Measurements from ENCODE around the gene IPO4. TPM values are rescaled to one million over a fixed set of nuclear protein-coding genes. Genes with fewer than 3 reads are reported as not detected.

IPO4 gene
- total and polyA plus RNA-seq, 2 of the 13 experiments (the other 11 are each of a cell fraction or from before 2014, with no cell fraction given): 39.0 to 179 TPM

- TF ChIP-seq DDIT3 (CRISPR knock-in tag; IDR thresholded peaks at IDR 0.05): peak; percentile 78; the same call in 1 of the 2 replicates
- peak; percentile 91 for TF ChIP-seq ARNTL (CRISPR knock-in tag; IDR thresholded peaks at IDR 0.05)
- TF ChIP-seq ZFYVE20 (CRISPR knock-in tag; IDR thresholded peaks at IDR 0.05; ENCODE audit: borderline replicate concordance, low read depth): peak; percentile 91
- TF ChIP-seq ZEB1 (IDR thresholded peaks at IDR 0.05; ENCODE audit: insufficient replicate concordance, low read depth): no peak
- TF ChIP-seq NFYB (CRISPR knock-in tag; IDR thresholded peaks at IDR 0.05): peak; percentile 62
- TF ChIP-seq ZFX (CRISPR knock-in tag; IDR thresholded peaks at IDR 0.05; ENCODE audit: low read depth): peak; percentile 100
- no peak for TF ChIP-seq ZNF33A (CRISPR knock-in tag; IDR thresholded peaks at IDR 0.05; ENCODE audit: borderline replicate concordance)
- TF ChIP-seq MAF1 (CRISPR knock-in tag; IDR thresholded peaks at IDR 0.05; ENCODE audit: borderline replicate concordance): peak; percentile 90
- TF ChIP-seq ZNF850 (CRISPR knock-in tag; conservative IDR thresholded peaks at IDR 0.05): no peak
- TF ChIP-seq ZNF780A (CRISPR knock-in tag; IDR thresholded peaks at IDR 0.05): no peak
- TF ChIP-seq PTBP1 (IDR thresholded peaks at IDR 0.05; ENCODE audit: low read depth, low read length, poor library complexity, severe bottlenecking): peak; percentile 30
- peak; percentile 93 for TF ChIP-seq ZNF205 (CRISPR knock-in tag; IDR thresholded peaks at IDR 0.05)
- TF ChIP-seq ZKSCAN5 (CRISPR knock-in tag; IDR thresholded peaks at IDR 0.05): peak; percentile 78; the same call in 1 of the 2 replicates
- TF ChIP-seq, protein P1, sequence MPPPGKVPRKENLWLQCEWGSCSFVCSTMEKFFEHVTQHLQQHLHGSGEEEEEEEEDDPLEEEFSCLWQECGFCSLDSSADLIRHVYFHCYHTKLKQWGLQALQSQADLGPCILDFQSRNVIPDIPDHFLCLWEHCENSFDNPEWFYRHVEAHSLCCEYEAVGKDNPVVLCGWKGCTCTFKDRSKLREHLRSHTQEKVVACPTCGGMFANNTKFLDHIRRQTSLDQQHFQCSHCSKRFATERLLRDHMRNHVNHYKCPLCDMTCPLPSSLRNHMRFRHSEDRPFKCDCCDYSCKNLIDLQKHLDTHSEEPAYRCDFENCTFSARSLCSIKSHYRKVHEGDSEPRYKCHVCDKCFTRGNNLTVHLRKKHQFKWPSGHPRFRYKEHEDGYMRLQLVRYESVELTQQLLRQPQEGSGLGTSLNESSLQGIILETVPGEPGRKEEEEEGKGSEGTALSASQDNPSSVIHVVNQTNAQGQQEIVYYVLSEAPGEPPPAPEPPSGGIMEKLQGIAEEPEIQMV (CRISPR knock-in tag; IDR thresholded peaks at IDR 0.05; ENCODE audit: low read depth): peak; percentile 94
- TF ChIP-seq, protein P2, sequence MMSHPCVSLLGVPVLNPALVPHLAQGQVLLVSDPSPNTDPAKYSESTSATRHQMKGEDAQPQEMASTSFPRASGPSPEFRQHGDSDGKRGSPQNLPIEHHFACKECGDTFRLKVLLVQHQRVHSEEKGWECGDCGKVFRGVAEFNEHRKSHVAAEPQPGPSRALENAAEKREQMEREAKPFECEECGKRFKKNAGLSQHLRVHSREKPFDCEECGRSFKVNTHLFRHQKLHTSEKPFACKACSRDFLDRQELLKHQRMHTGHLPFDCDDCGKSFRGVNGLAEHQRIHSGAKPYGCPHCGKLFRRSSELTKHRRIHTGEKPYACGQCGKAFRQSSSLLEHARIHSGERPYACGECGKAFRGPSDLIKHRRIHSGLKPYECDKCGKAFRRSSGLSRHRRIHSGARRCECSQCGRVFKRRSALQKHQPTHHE (CRISPR knock-in tag; IDR thresholded peaks at IDR 0.05; ENCODE audit: borderline replicate concordance): peak; percentile 100
- 0 out of 2 replicates have a peak, but pooled peaks have one; percentile 80 for TF ChIP-seq TGIF2 (CRISPR knock-in tag; IDR thresholded peaks at IDR 0.05)
- peak; percentile 99 for TF ChIP-seq JARID2 (CRISPR knock-in tag; IDR thresholded peaks at IDR 0.05; ENCODE audit: insufficient replicate concordance)
- peak; percentile 99 for TF ChIP-seq DZIP1 (CRISPR knock-in tag; IDR thresholded peaks at IDR 0.05)
- TF ChIP-seq, protein P3, sequence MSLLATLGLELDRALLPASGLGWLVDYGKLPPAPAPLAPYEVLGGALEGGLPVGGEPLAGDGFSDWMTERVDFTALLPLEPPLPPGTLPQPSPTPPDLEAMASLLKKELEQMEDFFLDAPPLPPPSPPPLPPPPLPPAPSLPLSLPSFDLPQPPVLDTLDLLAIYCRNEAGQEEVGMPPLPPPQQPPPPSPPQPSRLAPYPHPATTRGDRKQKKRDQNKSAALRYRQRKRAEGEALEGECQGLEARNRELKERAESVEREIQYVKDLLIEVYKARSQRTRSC (CRISPR knock-in tag; IDR thresholded peaks at IDR 0.05; ENCODE audit: low read depth): peak; percentile 96
- TF ChIP-seq FOXA3 (CRISPR knock-in tag; IDR thresholded peaks at IDR 0.05): peak; percentile 84
- peak; percentile 99 for TF ChIP-seq ARHGAP35 (CRISPR knock-in tag; IDR thresholded peaks at IDR 0.05; ENCODE audit: borderline replicate concordance)
- peak; percentile 45 for TF ChIP-seq GPN1 (CRISPR knock-in tag; IDR thresholded peaks at IDR 0.05; ENCODE audit: borderline replicate concordance)
- TF ChIP-seq ZFAT (CRISPR knock-in tag; conservative IDR thresholded peaks at IDR 0.05): peak; percentile 94
Observed at GRCh38 chr14:24195186-24196070, 6.8 kb upstream of the IPO4 start, which contains the start of gene TM9SF1 (continued).

Data from HepG2 (cell line).